ENCODE data around the gene NDUFS2. TPM values are rescaled to one million over a fixed set of nuclear protein-coding genes. Genes with fewer than 3 reads are reported as not detected.

The NDUFS2 gene
- total and polyA plus RNA-seq, 5 donors from 2014 or later, result 67.5 to 128 (median 110) TPM

DNA sequence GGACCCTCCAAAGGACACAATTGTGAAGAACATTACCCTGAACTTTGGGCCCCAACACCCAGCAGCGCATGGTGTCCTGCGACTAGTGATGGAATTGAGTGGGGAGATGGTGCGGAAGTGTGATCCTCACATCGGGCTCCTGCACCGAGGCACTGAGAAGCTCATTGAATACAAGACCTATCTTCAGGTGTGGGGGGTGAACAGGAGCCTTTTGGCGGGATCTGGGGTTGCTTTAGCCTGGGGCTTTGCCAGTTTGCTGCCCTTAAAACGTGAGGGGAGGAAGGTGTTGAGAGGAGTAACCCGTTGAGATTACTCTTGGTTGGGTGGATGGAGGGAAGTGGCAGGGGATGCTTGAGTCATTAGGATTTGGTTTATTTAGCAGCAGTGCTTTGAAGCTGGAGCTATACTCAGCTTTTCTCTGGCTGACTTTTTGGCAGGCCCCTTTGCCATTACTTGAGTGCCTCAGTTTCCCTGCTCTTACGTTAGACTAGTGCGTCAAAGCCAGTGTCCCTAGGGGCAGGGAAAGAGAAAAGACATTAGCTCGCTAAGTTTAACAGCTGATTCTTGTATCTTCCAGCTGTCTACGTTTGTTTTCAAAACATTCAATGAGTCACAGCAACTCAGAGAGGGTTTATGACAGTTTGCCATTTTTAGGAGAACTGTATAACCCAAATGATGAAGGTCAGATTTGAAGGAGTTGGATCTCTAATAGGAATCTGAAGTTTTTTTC lies 4.4 kb downstream of the NDUFS2 start:
- Histone ChIP-seq H3K4me1 (ENCODE audit: control insufficient read depth, insufficient read depth, low read length, poor library complexity, severe bottlenecking) (peaks cover 46% of the 10 kb centered on the region), H3K4me3 (ENCODE audit: low read depth, low read length) (no peak overlapping the region), H3K27me3 (ENCODE audit: control insufficient read depth, insufficient read depth, low read length) (no peaks in the 10 kb centered on the region), H3K9me3 (ENCODE audit: control insufficient read depth in 2 of 2, low read length in 2 of 2) (no peaks in the 10 kb centered on the region), H3K36me3 (ENCODE audit: control insufficient read depth, insufficient read depth, low read length) (peaks cover 62% of the 10 kb centered on the region), H3K27ac (ENCODE audit: insufficient read depth, low read length, poor library complexity, severe bottlenecking) (no peak overlapping the region)
- DNase-seq (no peak), ATAC-seq (ENCODE audit: low read depth in 2 of 2) (no peak)
- Mint-ChIP-seq H3K4me3 (peak overlapping the region in 2 of 4 donors; percentile 61 to 98), H3K9me3 (no peaks in the 10 kb centered on the region), H3K27me3 (peaks cover 4% of the 10 kb centered on the region), H3K27ac (peak overlapping the region in 2 of 3 donors; percentile 58 to 72), H3K36me3 (peaks cover 36% of the 10 kb centered on the region), H3K4me1 (peaks cover 26 to 75% (median 51%) of the 10 kb centered on the region in 4 donors)

DNA sequence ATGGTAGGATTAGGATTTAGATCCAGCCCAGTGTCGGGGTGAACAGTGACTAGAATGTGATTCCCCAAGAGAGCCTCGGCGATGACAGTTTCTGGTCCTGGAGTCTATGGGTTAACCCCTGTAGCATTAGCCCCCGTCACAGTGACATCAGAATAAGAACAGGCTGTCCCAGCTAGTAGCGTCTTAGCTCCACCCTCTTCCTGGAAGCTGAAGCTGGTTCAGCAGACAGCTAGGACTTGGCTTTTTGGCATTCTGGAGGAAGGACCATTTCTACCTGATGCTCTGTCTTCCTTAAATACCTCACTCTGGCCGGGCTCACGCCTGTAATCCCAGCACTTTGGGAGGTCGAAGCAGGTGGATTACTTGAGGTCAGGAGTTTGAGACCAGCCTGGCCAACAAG lies 5.0 kb downstream of the NDUFS2 start:
- H3K36me3 Mint-ChIP-seq, result peaks cover 41% of the 10 kb centered on the region
- no peak for ATAC-seq (ENCODE audit: low read depth in 2 of 2)
- H3K9me3 Mint-ChIP-seq, result no peaks in the 10 kb centered on the region
- Histone ChIP-seq H3K27me3 (ENCODE audit: control insufficient read depth, insufficient read depth, low read length) (no peaks in the 10 kb centered on the region), H3K4me1 (ENCODE audit: control insufficient read depth, insufficient read depth, low read length, poor library complexity, severe bottlenecking) (peaks cover 42% of the 10 kb centered on the region), H3K4me3 (ENCODE audit: low read depth, low read length) (no peak overlapping the region), H3K27ac (ENCODE audit: insufficient read depth, low read length, poor library complexity, severe bottlenecking) (no peak overlapping the region), H3K9me3 (ENCODE audit: control insufficient read depth in 2 of 2, low read length in 2 of 2) (no peaks in the 10 kb centered on the region), H3K36me3 (ENCODE audit: control insufficient read depth, insufficient read depth, low read length) (peaks cover 68% of the 10 kb centered on the region)
- H3K4me3 Mint-ChIP-seq, result no peak overlapping the region
- peak overlapping the region in 1 of 3 donors; percentile 46 for H3K27ac Mint-ChIP-seq
- peaks cover 4% of the 10 kb centered on the region for H3K27me3 Mint-ChIP-seq
- peak in 1 of 3 donors; percentile 56 for DNase-seq
- peaks cover 21 to 69% (median 48%) of the 10 kb centered on the region in 4 donors for H3K4me1 Mint-ChIP-seq

DNA sequence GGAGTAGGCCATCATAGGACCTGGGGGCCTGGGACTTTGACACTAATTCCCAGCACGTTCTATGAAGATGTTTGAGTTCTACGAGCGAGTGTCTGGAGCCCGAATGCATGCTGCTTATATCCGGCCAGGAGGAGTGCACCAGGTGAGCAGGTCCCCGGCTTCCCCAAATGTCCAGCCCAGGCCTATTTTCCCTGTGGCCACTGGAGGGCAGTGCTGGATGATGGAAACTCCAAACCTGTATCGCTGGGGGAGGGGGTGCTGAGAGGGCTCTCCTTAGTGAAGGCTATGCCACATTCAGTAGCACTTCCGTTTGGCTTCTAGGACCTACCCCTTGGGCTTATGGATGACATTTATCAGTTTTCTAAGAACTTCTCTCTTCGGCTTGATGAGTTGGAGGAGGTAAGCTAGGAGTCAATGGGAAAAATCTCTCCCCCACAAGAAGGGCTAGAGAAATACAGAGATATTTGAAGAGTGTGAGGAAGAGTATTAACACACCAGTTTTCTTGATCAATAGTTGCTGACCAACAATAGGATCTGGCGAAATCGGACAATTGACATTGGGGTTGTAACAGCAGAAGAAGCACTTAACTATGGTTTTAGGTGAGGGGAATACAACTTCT lies 7.7 kb downstream of the NDUFS2 start:
- Histone ChIP-seq H3K4me1 (ENCODE audit: control insufficient read depth, insufficient read depth, low read length, poor library complexity, severe bottlenecking) (peaks cover 23% of the 10 kb centered on the region), H3K4me3 (ENCODE audit: low read depth, low read length) (no peak overlapping the region), H3K36me3 (ENCODE audit: control insufficient read depth, insufficient read depth, low read length) (peaks cover 78% of the 10 kb centered on the region), H3K9me3 (ENCODE audit: control insufficient read depth in 2 of 2, low read length in 2 of 2) (no peaks in the 10 kb centered on the region), H3K27ac (ENCODE audit: insufficient read depth, low read length, poor library complexity, severe bottlenecking) (peak overlapping the region; percentile 16), H3K27me3 (ENCODE audit: control insufficient read depth, insufficient read depth, low read length) (no peaks in the 10 kb centered on the region)
- H3K9me3 Mint-ChIP-seq, result no peaks in the 10 kb centered on the region
- H3K27ac Mint-ChIP-seq, result peak overlapping the region; percentile 59 to 97 (median 87)
- H3K4me1 Mint-ChIP-seq, result peaks cover 11 to 55% (median 39%) of the 10 kb centered on the region in 4 donors
- DNase-seq (peak; percentile 61 to 84 (median 79)), ATAC-seq (ENCODE audit: low read depth in 2 of 2) (peak; percentile 83 to 87)
- H3K36me3 Mint-ChIP-seq, result peaks cover 49% of the 10 kb centered on the region
- H3K4me3 Mint-ChIP-seq, result peak overlapping the region in 1 of 4 donors; percentile 20
- no peaks in the 10 kb centered on the region for H3K27me3 Mint-ChIP-seq

DNA sequence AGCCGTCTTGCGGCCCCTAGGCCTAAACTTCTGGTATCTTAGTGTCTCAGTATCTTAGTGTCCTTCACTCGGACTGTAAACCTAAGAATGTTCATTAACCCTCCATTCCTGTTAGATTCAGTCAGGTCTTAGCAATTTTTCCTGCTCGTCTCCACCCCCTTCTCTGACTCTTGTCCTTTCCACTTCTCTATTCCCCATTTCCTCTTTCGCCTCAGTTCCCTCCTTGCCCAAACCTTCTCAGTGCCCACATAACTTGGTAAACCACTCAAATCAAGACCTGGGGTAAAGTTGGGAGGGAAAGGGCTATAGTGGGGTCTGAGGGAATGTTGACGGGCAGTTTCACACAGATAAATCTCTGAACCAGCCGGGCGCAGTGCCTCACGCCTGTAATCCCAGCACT lies 12.2 kb downstream of the NDUFS2 start:
- peak overlapping the region in 3 of 4 donors; percentile 27 to 84 (median 61) for H3K4me3 Mint-ChIP-seq
- Histone ChIP-seq H3K9me3 (ENCODE audit: control insufficient read depth in 2 of 2, low read length in 2 of 2) (no peaks in the 10 kb centered on the region), H3K27me3 (ENCODE audit: control insufficient read depth, insufficient read depth, low read length) (no peaks in the 10 kb centered on the region), H3K4me3 (ENCODE audit: low read depth, low read length) (no peak overlapping the region), H3K36me3 (ENCODE audit: control insufficient read depth, insufficient read depth, low read length) (peaks cover 46% of the 10 kb centered on the region), H3K4me1 (ENCODE audit: control insufficient read depth, insufficient read depth, low read length, poor library complexity, severe bottlenecking) (peaks cover 36% of the 10 kb centered on the region), H3K27ac (ENCODE audit: insufficient read depth, low read length, poor library complexity, severe bottlenecking) (no peak overlapping the region)
- peak overlapping the region; percentile 7 to 91 (median 67) for H3K27ac Mint-ChIP-seq
- no peak for DNase-seq
- peaks cover 36% of the 10 kb centered on the region for H3K36me3 Mint-ChIP-seq
- H3K9me3 Mint-ChIP-seq, result no peaks in the 10 kb centered on the region
- no peak for ATAC-seq (ENCODE audit: low read depth in 2 of 2)
- H3K4me1 Mint-ChIP-seq, result peaks cover 0 to 62% (median 32%) of the 10 kb centered on the region in 4 donors
- H3K27me3 Mint-ChIP-seq, result no peaks in the 10 kb centered on the region

DNA sequence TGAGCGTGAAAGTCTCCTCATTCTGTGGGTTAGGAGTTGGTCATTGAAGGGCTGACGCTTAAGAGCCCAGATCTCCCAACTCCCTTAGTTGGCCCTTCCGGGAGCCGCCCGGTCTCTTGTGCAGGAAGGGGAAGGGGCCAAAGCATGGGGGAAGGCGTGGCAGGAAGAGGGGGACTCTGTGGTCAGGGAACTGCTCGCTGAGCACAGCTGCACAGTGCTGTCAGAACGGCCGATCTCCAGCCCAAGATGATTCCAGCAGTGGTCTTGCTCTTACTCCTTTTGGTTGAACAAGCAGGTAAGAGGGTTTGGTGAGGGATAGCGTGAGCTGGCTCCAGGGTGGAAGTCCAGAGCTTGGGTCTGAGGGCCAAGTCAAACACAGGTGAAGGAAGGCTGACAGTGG lies 12.9 kb downstream of the NDUFS2 start, which contains the start of gene FCER1G:
Gene FCER1G, plus strand, starts transcription at position 220 of the 400 bp plus-strand sequence. Its CDS starts 27 bp downstream, at position 247.
- DNase-seq, result peak in 1 of 3 donors; percentile 43
- Histone ChIP-seq H3K36me3 (ENCODE audit: control insufficient read depth, insufficient read depth, low read length) (peaks cover 39% of the 10 kb centered on the region), H3K9me3 (ENCODE audit: control insufficient read depth in 2 of 2, low read length in 2 of 2) (no peaks in the 10 kb centered on the region), H3K27me3 (ENCODE audit: control insufficient read depth, insufficient read depth, low read length) (no peaks in the 10 kb centered on the region), H3K4me1 (ENCODE audit: control insufficient read depth, insufficient read depth, low read length, poor library complexity, severe bottlenecking) (peaks cover 37% of the 10 kb centered on the region), H3K27ac (ENCODE audit: insufficient read depth, low read length, poor library complexity, severe bottlenecking) (no peak within 1 kb of the TSS), H3K4me3 (ENCODE audit: low read depth, low read length) (no peak within 1 kb of the TSS)
- Mint-ChIP-seq H3K36me3 (peaks cover 32% of the 10 kb centered on the region), H3K4me1 (peaks cover 0 to 62% (median 29%) of the 10 kb centered on the region in 4 donors), H3K4me3 (peak within 1 kb of the TSS; percentile 27 to 84 (median 70)), H3K27ac (peak within 1 kb of the TSS; percentile 83 to 91 (median 87)), H3K27me3 (no peaks in the 10 kb centered on the region), H3K9me3 (no peaks in the 10 kb centered on the region)
- ATAC-seq (ENCODE audit: low read depth in 2 of 2), result no peak

DNA sequence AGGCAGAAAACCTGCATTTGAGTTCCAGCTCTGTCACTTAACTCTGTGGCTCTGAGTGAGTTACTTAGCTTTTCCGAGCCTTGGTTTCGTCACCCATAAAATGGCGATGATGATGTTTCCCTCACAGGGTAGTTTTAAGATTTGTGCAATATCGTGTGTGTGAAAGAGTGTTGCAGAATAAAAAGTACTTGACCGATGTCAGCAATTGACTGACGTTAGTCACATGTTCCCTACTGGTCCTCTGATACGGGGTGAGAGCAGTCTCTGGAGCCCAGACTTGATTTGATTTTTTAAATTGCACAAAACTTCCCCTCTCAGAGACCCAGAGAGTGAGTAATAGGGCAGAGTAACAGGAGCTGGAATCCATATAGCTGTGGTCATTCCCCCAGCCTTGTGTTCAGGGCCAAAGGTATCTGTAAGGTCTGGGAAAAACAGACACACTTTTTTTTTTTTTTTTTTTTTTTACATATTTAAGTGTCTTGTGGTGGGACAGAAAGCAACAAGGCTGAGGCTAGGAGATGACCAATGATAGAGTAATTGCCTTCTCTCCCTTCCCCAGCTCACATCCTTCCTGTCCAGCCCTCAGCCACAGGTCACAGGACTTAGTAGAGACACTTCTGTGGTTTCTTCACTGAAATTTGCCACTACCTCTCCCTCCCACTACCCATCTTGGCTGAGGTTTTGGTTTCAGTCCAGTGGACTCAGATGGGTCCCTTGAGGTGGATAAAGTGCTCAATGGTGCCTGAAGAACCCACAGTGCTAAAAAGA lies 15.0 kb downstream of the NDUFS2 start:
- Mint-ChIP-seq H3K27ac (peak overlapping the region; percentile 87 to 98 (median 97)), H3K27me3 (no peaks in the 10 kb centered on the region), H3K4me1 (peaks cover 0 to 69% (median 31%) of the 10 kb centered on the region in 4 donors), H3K4me3 (peak overlapping the region; percentile 32 to 87 (median 72)), H3K9me3 (no peaks in the 10 kb centered on the region), H3K36me3 (peaks cover 22% of the 10 kb centered on the region)
- Histone ChIP-seq H3K9me3 (ENCODE audit: control insufficient read depth in 2 of 2, low read length in 2 of 2) (no peaks in the 10 kb centered on the region), H3K4me1 (ENCODE audit: control insufficient read depth, insufficient read depth, low read length, poor library complexity, severe bottlenecking) (peaks cover 38% of the 10 kb centered on the region), H3K4me3 (ENCODE audit: low read depth, low read length) (peak overlapping the region; percentile 34), H3K27ac (ENCODE audit: insufficient read depth, low read length, poor library complexity, severe bottlenecking) (peak overlapping the region; percentile 62), H3K27me3 (ENCODE audit: control insufficient read depth, insufficient read depth, low read length) (no peaks in the 10 kb centered on the region), H3K36me3 (ENCODE audit: control insufficient read depth, insufficient read depth, low read length) (peaks cover 19% of the 10 kb centered on the region)
- DNase-seq (peak in 1 of 3 donors; percentile 49), ATAC-seq (ENCODE audit: low read depth in 2 of 2) (peak; percentile 16 to 32)

DNA sequence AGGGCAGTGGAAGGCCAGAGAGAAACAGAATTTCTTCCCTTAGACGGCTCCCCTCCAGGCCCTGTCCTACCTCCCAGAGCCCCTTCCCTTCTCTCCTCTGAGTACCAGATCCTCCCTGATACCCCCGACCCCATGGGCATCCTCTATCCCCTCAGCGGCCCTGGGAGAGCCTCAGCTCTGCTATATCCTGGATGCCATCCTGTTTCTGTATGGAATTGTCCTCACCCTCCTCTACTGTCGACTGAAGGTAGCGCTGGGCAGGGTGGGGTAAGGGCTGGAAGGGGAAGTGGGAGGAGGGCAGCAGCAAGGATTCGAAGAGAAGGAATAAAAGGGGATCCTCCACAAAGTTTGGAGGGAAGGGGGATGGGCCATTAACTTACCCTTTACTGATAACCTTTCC lies 15.7 kb downstream of the NDUFS2 start:
- Mint-ChIP-seq H3K27ac (peak overlapping the region; percentile 87 to 98 (median 97)), H3K27me3 (no peaks in the 10 kb centered on the region), H3K4me1 (peaks cover 0 to 75% (median 32%) of the 10 kb centered on the region in 4 donors), H3K9me3 (no peaks in the 10 kb centered on the region), H3K4me3 (peak overlapping the region; percentile 39 to 85 (median 64)), H3K36me3 (peaks cover 19% of the 10 kb centered on the region)
- H3K27ac ChIP-seq (ENCODE audit: insufficient read depth, low read length, poor library complexity, severe bottlenecking), result peak overlapping the region; percentile 62
- H3K27me3 ChIP-seq (ENCODE audit: control insufficient read depth, insufficient read depth, low read length), result no peaks in the 10 kb centered on the region
- DNase-seq (no peak), ATAC-seq (ENCODE audit: low read depth in 2 of 2) (no peak)
- H3K9me3 ChIP-seq (ENCODE audit: control insufficient read depth in 2 of 2, low read length in 2 of 2), result no peaks in the 10 kb centered on the region
- H3K4me3 ChIP-seq (ENCODE audit: low read depth, low read length), result peak overlapping the region; percentile 34
- peaks cover 16% of the 10 kb centered on the region for H3K36me3 ChIP-seq (ENCODE audit: control insufficient read depth, insufficient read depth, low read length)
- H3K4me1 ChIP-seq (ENCODE audit: control insufficient read depth, insufficient read depth, low read length, poor library complexity, severe bottlenecking), result peaks cover 38% of the 10 kb centered on the region
